Germinal center (tissue), 1 donor: ENCODE data around the gene A1BG.

Source experiments
- DNase-seq: peaks from one replicate; pipeline ENCODE4 v3.0.0; 2012; ENCODE audit warnings: mixed read lengths, low spot score

The A1BG gene

DNA sequence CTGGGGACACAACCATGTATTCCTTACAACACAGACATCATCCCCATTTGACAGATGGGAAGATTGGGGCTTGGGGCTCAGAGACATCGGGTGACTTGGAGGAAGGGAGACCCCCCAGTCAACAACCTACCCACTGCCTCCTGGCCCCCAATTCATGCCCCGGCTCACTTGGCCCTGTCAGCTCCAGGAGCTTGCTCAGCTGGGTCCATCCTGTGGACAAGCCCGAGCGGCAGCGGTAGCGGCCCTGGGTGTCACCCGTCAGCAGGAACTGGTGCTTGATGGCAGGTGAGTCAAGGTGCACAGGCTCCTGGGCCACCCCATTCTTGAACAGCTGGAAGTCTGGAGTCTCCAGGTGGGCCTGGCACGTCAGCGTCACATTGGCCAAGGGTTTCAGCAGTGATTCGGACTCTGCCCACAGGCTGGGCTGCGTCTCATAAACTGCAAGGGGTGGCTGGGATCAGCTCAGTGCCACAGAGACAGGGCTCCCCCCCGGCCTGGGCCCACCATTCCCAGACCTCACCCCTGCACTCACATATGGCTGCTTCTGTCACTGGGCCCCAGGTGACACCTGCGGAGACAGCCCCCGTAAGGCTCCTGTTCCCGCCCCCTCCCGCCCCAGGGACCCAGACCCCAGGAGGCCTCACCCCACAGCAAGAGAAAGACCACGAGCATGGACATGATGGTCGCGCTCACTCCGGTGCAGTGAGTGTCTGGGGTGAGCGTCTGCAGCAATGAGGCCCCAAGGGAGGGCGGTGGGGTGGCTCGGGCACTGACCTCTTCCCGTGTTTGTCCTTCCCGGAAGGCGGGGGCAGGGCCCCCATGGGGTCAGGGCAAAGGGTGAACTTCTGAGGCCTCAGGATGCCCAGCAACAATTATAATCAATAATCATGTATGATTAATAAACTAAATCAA is at the start of gene A1BG:
Gene A1BG, minus strand, starts transcription at position 733 of the 912 bp plus-strand sequence. Its CDS starts 55 bp downstream, at position 678.
- no peak for DNase-seq

DNA sequence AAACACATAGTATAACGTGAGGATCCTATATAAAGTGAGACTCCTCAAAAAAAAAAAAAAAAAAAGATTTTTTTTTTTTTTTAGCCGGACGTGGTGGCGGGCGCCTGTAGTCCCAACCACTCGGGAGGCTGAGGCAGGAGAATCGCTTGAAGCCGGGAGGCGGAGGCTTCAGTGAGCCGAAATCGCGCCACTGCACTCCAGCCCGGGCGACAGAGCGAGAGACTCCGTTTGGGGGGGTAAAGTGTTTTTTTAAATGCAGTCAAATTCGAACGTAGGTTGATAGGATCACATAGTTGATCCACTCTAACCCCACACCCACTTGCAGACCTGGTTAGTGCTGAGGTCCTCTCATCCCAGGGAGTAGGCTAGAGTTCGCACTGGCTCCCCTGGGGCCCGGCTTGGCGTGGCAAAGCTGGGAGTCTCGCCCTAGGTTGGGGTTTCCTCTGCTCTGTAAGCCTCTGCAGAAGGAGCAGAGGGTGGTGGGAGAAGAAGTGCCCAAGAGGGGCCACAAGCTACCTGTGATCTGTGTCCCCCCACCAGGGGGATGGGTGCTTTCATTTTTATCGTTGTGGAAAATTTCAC is 48.6 kb upstream of the A1BG start:
- no peak for DNase-seq

GRCh38 chr19:58400916-58401839 is 47.9 kb upstream of the A1BG start:
- DNase-seq, result peak; percentile 98

DNA sequence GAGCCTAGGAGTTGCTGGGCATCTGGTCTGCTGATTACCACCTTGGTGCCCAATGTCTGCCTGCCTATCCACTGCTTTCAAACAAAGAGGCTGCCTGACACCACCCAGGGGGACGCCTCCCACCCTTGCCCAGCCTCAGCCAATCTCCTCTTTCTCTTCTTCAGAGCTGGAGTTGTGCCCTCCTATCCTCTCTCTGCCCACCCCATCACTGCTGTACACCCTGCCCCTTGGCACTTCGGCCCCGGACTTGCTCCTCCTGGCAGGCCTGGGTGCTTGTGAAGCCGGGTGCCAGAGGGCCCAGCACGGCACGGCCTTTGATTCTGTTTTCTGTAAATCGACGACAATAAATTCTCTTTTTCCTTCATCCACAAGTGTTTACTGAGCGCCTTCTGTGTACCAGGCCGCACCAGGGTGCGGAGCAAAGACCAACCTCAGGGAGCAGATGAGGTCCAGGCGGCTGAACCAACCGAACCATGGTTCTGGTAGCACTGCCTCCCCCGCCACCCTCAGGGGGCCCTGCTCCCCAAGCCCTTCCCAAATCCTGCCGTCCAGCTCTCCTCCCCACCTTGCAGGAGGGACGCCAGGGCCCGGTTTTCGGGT is 47.1 kb upstream of the A1BG start:
- no peak for DNase-seq

DNA sequence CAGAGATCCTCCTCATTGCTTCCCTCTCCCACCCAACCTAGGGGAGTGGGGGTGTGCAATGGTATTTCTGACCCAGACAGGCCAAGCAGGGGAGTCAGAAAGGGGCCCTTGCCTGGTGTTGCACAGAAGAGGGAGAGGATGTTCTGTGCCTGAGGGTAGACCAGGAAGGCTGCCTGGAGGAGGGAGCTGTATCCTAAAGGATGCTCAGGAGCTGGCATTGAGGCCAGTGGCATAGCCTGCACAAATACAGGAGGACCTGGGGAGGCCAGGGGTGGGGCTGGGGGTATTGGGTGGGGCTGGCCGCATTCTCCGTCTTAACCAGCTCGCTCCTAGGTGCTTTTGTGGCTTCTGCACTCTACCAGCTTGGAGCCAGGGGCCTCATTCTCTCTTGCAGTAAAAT is 46.6 kb upstream of the A1BG start:
- no peak for DNase-seq

DNA sequence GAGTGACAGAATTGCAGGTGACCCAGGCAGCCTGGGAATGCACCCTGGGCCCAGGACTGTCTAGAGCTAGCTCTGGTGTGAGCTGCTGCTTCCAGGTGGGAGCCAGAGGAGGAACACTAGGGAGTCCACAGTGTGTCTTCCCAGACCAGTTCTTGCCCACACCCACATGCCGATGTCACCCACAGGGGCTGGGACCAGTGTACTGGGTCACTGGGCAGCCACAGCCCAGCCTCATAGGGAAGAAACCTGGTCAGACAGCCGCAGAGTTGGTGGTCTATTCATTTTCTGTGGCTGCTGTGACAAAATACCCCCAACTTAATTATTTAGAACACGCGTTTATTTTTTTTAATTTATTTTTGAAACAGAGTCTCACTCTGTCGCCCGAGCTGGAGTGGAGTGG is 45.3 kb upstream of the A1BG start:
- no peak for DNase-seq

- no peak for DNase-seq
Observed at GRCh38 chr19:58398087-58398486, 44.8 kb upstream of the A1BG start.

- DNase-seq, result no peak
Observed at GRCh38 chr19:58397533-58398037, 44.3 kb upstream of the A1BG start.

DNA sequence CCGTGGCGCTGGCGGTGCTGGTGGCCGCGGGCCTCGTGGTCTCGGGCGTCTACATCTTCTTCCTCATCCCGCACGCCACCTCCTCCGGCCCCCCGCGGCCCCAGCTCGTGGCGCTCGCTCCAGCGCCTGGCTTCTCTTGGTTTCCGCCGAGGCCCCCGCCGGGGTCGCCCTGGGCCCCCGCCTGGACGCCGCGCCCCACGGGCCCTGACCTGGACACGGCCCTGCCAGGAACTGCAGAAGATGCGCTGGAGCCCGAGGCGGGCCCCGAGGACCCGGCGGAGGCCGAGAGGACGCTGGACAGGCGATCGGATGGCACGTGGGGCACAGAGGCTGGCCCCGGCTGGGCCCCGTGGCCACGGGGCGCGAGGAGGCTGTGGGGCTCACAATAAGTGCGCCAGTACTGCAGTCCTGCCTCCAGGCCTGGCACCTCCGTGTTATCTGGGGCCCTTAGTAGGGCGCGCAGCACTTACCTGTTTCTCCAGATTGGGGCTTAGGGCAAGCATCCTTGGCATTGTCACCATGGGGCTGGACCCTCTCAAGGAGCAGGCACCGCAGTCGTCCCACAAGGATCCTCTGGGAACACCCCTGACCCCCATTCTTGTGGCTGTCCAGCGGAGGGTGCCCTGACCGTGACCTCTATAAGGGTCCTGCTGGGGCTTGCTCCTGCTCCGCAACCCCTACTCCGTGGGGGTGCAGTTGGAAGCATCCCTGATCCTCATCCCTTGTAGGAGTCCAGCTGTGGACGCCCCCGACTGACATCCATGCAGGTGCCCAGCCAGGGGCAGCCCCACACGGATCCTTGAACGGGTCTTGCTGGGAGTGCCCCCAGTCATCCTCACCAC is 43.6 kb upstream of the A1BG start:
- no peak for DNase-seq

GRCh38 chr19:58395979-58396627 is 42.8 kb upstream of the A1BG start:
- no peak for DNase-seq

- no peak for DNase-seq
Observed at GRCh38 chr19:58395220-58395978, 42.1 kb upstream of the A1BG start, which contains the start of gene RNF225. Gene RNF225 (plus strand): TSS chr19:58395656. CDS start chr19:58396090, 434 bp downstream.

DNA sequence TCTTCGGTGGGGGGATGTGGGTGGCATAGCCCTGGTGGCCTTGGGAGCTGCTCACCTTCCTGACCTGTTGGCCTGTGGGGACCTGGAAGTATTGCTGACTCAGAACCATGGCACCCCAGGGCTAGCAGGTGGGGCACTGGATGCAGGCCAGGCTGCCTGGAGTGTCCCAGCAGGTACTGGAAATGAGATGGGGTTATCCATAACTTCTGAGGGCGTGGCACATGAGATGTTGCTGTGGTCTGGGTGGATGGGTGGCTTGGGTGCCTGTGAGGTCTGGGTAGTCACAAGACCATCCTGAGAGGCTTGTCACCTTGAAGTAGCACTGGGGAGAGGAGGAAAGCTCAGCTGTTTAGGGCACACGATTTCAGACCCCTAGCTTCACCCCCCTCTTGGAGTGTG is 41.5 kb upstream of the A1BG start:
- no peak for DNase-seq

DNA sequence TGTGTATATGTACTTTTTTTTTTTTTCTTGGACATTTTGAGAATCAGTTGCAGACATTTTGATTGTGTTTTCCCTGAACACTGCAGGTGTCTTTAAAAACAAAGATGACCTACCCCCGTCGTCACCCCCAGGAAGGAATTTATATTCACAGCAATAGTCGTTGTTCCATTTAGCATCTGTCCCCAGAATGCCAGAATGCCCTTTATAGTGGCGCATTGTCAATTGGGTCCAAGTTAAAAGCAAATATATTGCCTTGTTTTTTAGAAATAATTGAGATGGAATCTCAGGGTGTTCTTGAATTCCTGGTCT is 40.4 kb upstream of the A1BG start:
- no peak for DNase-seq

DNA sequence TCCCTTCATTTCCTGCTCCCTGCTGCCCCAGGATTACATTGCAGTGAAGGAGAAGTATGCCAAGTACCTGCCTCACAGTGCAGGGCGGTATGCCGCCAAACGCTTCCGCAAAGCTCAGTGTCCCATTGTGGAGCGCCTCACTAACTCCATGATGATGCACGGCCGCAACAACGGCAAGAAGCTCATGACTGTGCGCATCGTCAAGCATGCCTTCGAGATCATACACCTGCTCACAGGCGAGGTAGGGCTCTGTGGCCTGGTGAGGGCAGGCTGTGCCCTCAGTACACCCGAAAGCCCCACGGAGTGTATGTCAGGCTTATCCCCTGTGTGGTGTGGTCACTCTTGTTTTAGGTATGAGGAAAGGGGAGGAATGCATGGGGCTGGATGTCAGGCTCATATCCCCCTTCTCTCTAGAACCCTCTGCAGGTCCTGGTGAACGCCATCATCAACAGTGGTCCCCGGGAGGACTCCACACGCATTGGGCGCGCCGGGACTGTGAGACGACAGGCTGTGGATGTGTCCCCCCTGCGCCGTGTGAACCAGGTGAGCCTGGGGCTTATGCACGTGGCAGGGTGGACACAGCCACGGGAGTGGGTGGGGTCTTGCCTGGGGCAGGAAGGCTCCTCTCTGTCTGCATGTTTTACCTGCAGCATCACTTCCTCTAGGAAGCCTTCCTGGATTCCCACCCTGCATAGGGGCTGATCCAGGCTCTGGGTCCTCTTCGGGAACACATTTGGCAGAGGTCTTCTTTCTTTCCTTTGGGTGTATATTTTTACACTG is 39.8 kb upstream of the A1BG start:
- no peak for DNase-seq

- DNase-seq, result no peak
Observed at GRCh38 chr19:58388175-58388526, 34.9 kb upstream of the A1BG start.

GRCh38 chr19:58387338-58388174 is 34.3 kb upstream of the A1BG start:
- DNase-seq, result no peak

GRCh38 chr19:58386576-58387337 is 33.5 kb upstream of the A1BG start, which contains the start of gene RPS5:
Gene RPS5 (plus strand): TSS chr19:58387269. CDS start chr19:58388138, 869 bp downstream.
- DNase-seq, result peak; percentile 99
